A673 (cell line): Measurements from ENCODE around the gene KDM3B. TPM values are rescaled to one million over a fixed set of nuclear protein-coding genes. Genes with fewer than 3 reads are reported as not detected.

ENCODE experiments used
- BruUV-seq: library from RNA; stranded (reverse); fragments of 400-500 nt; replicated peaks from 2 replicates; lab custom pipeline; 2021; lab: Mats Ljungman, UMichigan
- CTCF ChIA-PET: fragments of 300-600 bp; sonication (Branson Sonifier 250); formaldehyde crosslinking; loops from one replicate; lab custom pipeline; 2022; ENCODE audit warnings: antibody characterized with exemption; lab: Charles Lee
- POLR2A ChIA-PET: fragments of 300-600 bp; sonication (Branson Sonifier 250); formaldehyde crosslinking; loops from one replicate; lab custom pipeline; 2022; ENCODE audit warnings: antibody characterized with exemption; ENCODE audit not compliant: low non-redundant PET; lab: Charles Lee
- DNase-seq: peaks from one replicate; pipeline ENCODE4 v3.0.0-alpha.2; 2015; ENCODE audit warnings: low spot score
- H3K27ac ChIP-seq: fragments of 200-600 bp; sonication (generic); 2 replicates; pipeline ENCODE4 v1.5.1; 2016; ENCODE audit warnings: mixed run types, low read depth, mild to moderate bottlenecking, mixed read lengths, antibody characterized with exemption, low read length; ENCODE audit not compliant: poor library complexity, severe bottlenecking
- H3K27me3 ChIP-seq: fragments of 200-600 bp; sonication (generic); replicated peaks from 2 replicates; pipeline ENCODE4 v1.6.1; 2017; ENCODE audit warnings: mixed run types, low read depth, mild to moderate bottlenecking, mixed read lengths, antibody characterized with exemption, low read length; ENCODE audit not compliant: insufficient read depth, poor library complexity
- H3K36me3 ChIP-seq: fragments of 200-600 bp; sonication (generic); 2 replicates; pipeline ENCODE4 v1.6.1; 2016; ENCODE audit warnings: mixed run types, mild to moderate bottlenecking, mixed read lengths, antibody characterized with exemption, low read length; ENCODE audit not compliant: insufficient read depth, poor library complexity, severe bottlenecking
- H3K4me1 ChIP-seq: fragments of 200-600 bp; sonication (generic); 2 replicates; pipeline ENCODE4 v1.6.1; 2017; ENCODE audit warnings: mixed run types, mild to moderate bottlenecking, mixed read lengths, antibody characterized with exemption, low read length; ENCODE audit not compliant: insufficient read depth, poor library complexity, severe bottlenecking
- H3K4me3 ChIP-seq: fragments of 200-600 bp; sonication (generic); 2 replicates; pipeline ENCODE4 v1.5.1; 2016; ENCODE audit warnings: low read depth, mixed run types, mild to moderate bottlenecking, mixed read lengths, low read length; ENCODE audit not compliant: poor library complexity, severe bottlenecking
- H3K9me3 ChIP-seq: fragments of 200-600 bp; sonication (generic); 2 replicates; pipeline ENCODE4 v1.6.1; 2016; ENCODE audit warnings: mixed run types, low read depth, mild to moderate bottlenecking, mixed read lengths, antibody characterized with exemption, low read length; ENCODE audit not compliant: poor library complexity, severe bottlenecking
- EZH2 ChIP-seq: fragments of 200-600 bp; sonication (generic); IDR thresholded peaks from 2 replicates; pipeline ENCODE4 v1.6.1; 2017; ENCODE audit warnings: borderline replicate concordance, low read depth, mild to moderate bottlenecking, mixed read lengths, antibody characterized with exemption, low read length; ENCODE audit not compliant: poor library complexity, severe bottlenecking
- intact Hi-C: fragments of 100-400 bp; cut with micrococcal nuclease; formaldehyde crosslinking; loops from one replicate; pipeline ENCODE4 v1.10.0; 2022; ENCODE audit not compliant: unreplicated experiment
- total RNA-seq: library from RNA; stranded (reverse); gene quantifications from 2 replicates; pipeline ENCODE4 v1.2.3, GENCODE V29; 2021
- TF ChIP-seq, protein P1 (sequence below): fragments of 300-800, 200-600 bp; sonication (generic); conservative IDR thresholded peaks from 2 replicates; pipeline ENCODE4 v1.5.1; 2017; ENCODE audit warnings: low read depth, mild to moderate bottlenecking, antibody characterized with exemption, low read length, moderate library complexity, mixed read lengths

Gene KDM3B
- total RNA-seq, 1 experiment from 2014 or later: 62.1 TPM

- no peak overlapping the region for H3K4me3 ChIP-seq
- ChIA-PET CTCF (interaction anchor here (1.1 kb wide), 1 partner anchor 8 kb away, joined by 3 read pairs; no protein-coding TSS in a partner anchor), POLR2A (no interaction called here)
- H3K27ac ChIP-seq: no peak overlapping the region
- H3K9me3 ChIP-seq: no peaks in the 10 kb centered on the region
- no peak for DNase-seq
- H3K36me3 ChIP-seq: no peaks in the 10 kb centered on the region
- no peaks in the 10 kb centered on the region for H3K4me1 ChIP-seq
- intact Hi-C loops: no loop called here
- no TSS peak for BruUV-seq
- TF ChIP-seq EZH2: no peak
- TF ChIP-seq, protein P1, sequence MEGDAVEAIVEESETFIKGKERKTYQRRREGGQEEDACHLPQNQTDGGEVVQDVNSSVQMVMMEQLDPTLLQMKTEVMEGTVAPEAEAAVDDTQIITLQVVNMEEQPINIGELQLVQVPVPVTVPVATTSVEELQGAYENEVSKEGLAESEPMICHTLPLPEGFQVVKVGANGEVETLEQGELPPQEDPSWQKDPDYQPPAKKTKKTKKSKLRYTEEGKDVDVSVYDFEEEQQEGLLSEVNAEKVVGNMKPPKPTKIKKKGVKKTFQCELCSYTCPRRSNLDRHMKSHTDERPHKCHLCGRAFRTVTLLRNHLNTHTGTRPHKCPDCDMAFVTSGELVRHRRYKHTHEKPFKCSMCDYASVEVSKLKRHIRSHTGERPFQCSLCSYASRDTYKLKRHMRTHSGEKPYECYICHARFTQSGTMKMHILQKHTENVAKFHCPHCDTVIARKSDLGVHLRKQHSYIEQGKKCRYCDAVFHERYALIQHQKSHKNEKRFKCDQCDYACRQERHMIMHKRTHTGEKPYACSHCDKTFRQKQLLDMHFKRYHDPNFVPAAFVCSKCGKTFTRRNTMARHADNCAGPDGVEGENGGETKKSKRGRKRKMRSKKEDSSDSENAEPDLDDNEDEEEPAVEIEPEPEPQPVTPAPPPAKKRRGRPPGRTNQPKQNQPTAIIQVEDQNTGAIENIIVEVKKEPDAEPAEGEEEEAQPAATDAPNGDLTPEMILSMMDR: no peak
- H3K27me3 ChIP-seq: no peaks in the 10 kb centered on the region
These were observed 105.2 kb downstream of the KDM3B start for GRCh38 chr5:138457531-138458275.

DNA sequence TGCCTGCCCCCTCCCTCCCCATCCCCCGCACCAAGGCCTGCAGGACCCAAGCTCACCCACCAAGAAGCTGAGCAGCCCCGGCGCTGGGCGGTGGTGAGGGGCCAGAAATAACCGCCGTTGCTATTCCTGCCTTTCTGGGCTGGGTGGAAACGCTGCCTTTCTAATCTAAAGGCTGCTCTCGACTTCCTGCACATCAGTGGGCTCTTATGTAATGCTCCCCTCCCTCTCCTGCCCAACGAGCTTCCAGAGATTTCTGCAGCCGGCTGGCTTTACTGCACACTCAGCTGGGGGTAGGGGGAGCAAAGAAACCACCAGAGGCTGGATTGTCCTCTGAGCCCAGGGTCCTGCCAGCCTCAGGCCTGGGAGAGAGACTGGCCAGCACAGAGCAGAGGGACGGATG is 105.9 kb downstream of the KDM3B start:
- no peak overlapping the region for H3K4me3 ChIP-seq
- H3K9me3 ChIP-seq: no peaks in the 10 kb centered on the region
- DNase-seq: no peak
- intact Hi-C loops: no loop called here
- ChIA-PET POLR2A (no interaction called here), CTCF (interaction anchor here (0.7 to 1.1 kb wide), 2 partner anchors 8 to 46 kb away, joined by 3 read pairs; no protein-coding TSS in a partner anchor)
- H3K36me3 ChIP-seq: no peaks in the 10 kb centered on the region
- BruUV-seq: no TSS peak
- no peaks in the 10 kb centered on the region for H3K27me3 ChIP-seq
- H3K27ac ChIP-seq: no peak overlapping the region
- peaks cover 2% of the 10 kb centered on the region for H3K4me1 ChIP-seq
- TF ChIP-seq, protein P1: no peak
- no peak for TF ChIP-seq EZH2

- no peak for TF ChIP-seq EZH2
- TF ChIP-seq, protein P1: no peak
- H3K27ac ChIP-seq: no peak overlapping the region
- no peaks in the 10 kb centered on the region for H3K9me3 ChIP-seq
- no peak overlapping the region for H3K4me3 ChIP-seq
- intact Hi-C loops: no loop called here
- peaks cover 5% of the 10 kb centered on the region for H3K4me1 ChIP-seq
- no peak for DNase-seq
- no peaks in the 10 kb centered on the region for H3K36me3 ChIP-seq
- ChIA-PET CTCF (interaction anchor here (0.7 kb wide), 1 partner anchor 45 kb away, joined by 3 read pairs; no protein-coding TSS in a partner anchor), POLR2A (no interaction called here)
- H3K27me3 ChIP-seq: no peaks in the 10 kb centered on the region
- no TSS peak for BruUV-seq
These were observed 106.4 kb downstream of the KDM3B start for GRCh38 chr5:138458856-138459255.
